GM13976 (cell line): ENCODE measurements around the gene MED23.

Source experiments
- DNase-seq: peaks from one replicate; pipeline ENCODE4 v3.0.0; 2012; ENCODE audit warnings: low spot score
- in situ Hi-C: fragments of 300-500 bp; cut with MboI; formaldehyde crosslinking; loops from one replicate; pipeline ENCODE4 v1.12.0; 2022; ENCODE audit warnings: low sequenced_read_pairs, mixed read lengths, inconsistent platforms; ENCODE audit not compliant: unreplicated experiment
- TF ChIP-seq, protein P1 (sequence below): IDR thresholded peaks from 2 replicates; pipeline ENCODE4 v1.5.1; 2012; ENCODE audit warnings: borderline replicate concordance, mild to moderate bottlenecking; ENCODE audit not compliant: insufficient read depth; ENCODE audit errors: extremely low read depth, missing control alignments, control extremely low read depth

The MED23 gene

DNA sequence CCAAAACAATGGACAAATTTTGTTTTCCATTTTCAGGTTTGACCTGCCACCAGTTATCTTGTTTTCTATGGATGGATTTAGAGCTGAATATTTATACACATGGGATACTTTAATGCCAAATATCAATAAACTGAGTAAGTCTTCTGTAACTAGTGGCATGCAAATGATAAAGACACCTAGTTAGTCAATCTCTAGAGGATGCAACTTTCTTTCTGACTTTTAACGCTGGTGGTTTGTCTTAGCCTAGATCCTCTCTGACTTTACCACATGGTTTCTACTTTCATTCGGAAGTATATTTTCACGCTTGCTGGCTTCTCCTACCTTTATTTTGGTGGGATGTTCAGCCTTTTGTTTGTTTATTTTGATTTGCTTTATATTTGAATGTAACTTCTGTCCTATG lies 30.2 kb upstream of the MED23 start:
- TF ChIP-seq, protein P1, sequence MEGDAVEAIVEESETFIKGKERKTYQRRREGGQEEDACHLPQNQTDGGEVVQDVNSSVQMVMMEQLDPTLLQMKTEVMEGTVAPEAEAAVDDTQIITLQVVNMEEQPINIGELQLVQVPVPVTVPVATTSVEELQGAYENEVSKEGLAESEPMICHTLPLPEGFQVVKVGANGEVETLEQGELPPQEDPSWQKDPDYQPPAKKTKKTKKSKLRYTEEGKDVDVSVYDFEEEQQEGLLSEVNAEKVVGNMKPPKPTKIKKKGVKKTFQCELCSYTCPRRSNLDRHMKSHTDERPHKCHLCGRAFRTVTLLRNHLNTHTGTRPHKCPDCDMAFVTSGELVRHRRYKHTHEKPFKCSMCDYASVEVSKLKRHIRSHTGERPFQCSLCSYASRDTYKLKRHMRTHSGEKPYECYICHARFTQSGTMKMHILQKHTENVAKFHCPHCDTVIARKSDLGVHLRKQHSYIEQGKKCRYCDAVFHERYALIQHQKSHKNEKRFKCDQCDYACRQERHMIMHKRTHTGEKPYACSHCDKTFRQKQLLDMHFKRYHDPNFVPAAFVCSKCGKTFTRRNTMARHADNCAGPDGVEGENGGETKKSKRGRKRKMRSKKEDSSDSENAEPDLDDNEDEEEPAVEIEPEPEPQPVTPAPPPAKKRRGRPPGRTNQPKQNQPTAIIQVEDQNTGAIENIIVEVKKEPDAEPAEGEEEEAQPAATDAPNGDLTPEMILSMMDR: no peak
- in situ Hi-C loops: no loop called here
- no peak for DNase-seq

DNA sequence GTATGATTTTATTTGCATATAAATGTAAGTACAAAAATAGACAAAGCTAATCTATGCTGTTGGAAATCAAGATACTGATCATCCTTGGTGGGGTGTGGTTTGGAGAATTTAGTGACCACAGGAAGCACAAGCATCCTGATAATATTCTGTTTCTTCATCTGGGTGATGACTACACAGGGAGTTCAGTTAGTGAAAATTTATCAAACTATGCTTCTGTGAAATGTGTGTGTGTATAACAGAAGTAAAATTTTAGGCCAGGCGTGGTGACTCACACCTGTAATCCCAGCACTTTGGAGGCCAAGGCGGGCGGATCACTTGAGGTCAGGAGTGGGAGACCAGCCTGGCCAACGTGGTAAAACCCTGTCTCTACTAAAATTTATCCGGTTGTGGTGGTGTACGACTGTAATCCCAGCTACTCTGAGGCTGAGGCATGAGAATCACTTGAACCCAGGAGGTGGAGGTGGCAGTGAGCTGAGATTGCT lies 29.6 kb upstream of the MED23 start:
- no peak for DNase-seq
- TF ChIP-seq, protein P1: no peak
- in situ Hi-C loops: no loop called here

GRCh38 chr6:131657222-131657621 lies 29.2 kb upstream of the MED23 start:
- in situ Hi-C loops: no loop called here
- DNase-seq: no peak
- TF ChIP-seq, protein P1: no peak

GRCh38 chr6:131656667-131657066 lies 28.6 kb upstream of the MED23 start:
- TF ChIP-seq, protein P1: no peak
- DNase-seq: no peak
- in situ Hi-C loops: no loop called here

- no peak for DNase-seq
- TF ChIP-seq, protein P1: no peak
- in situ Hi-C loops: no loop called here
These were observed 27.9 kb upstream of the MED23 start for GRCh38 chr6:131655951-131656350.

GRCh38 chr6:131655387-131655786 lies 27.3 kb upstream of the MED23 start:
- TF ChIP-seq, protein P1: no peak
- in situ Hi-C loops: no loop called here
- DNase-seq: no peak

DNA sequence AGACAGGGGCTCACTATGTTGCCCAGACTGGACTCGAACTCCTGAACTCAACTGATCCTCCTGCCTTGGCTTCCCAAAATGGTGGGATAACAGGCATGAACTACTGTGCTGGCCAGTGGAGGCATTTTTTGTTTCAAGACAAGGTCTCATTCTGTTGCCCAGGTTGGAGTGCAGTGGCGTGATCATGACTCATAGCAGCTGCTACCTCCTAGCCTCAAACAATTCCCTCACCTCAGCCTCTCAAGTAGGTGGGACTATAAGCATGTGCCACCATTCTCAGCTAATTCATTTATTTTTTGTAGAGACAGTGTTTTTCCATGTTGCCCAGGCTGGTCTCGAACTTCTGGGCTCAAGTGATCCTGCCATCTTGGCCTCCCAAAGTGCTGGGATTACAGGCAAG lies 26.3 kb upstream of the MED23 start:
- TF ChIP-seq, protein P1: no peak
- in situ Hi-C loops: no loop called here
- no peak for DNase-seq
